Neural crest cell (in vitro differentiated cells): ENCODE results near the gene RALGDS. TPM values are rescaled to one million over a fixed set of nuclear protein-coding genes. Genes with fewer than 3 reads are reported as not detected.

Experiments
- DNase-seq: peaks from one replicate; pipeline ENCODE4 v3.0.0; 2021; ENCODE audit warnings: low read depth, mixed read lengths, low spot score
- H3K27ac Mint-ChIP-seq: one replicate; pipeline ENCODE4 v1.8.0; 2021; ENCODE audit warnings: mild to moderate bottlenecking, mixed read lengths; ENCODE audit not compliant: unreplicated experiment
- H3K27me3 Mint-ChIP-seq: 2 replicates; pipeline ENCODE4 v1.8.0; 2021; ENCODE audit warnings: low read depth, mild to moderate bottlenecking, mixed read lengths
- H3K36me3 Mint-ChIP-seq: 2 replicates; pipeline ENCODE4 v1.8.0; 2021; ENCODE audit warnings: low read depth, mild to moderate bottlenecking, mixed read lengths
- H3K4me1 Mint-ChIP-seq: 2 replicates; pipeline ENCODE4 v1.8.0; 2021; ENCODE audit warnings: mixed read lengths
- H3K4me3 Mint-ChIP-seq: one replicate; pipeline ENCODE4 v1.8.0; 2021; ENCODE audit warnings: mild to moderate bottlenecking, mixed read lengths
- H3K9me3 Mint-ChIP-seq: 2 replicates; pipeline ENCODE4 v1.8.0; 2021; ENCODE audit warnings: mixed read lengths
- total RNA-seq: library from RNA; stranded (reverse); gene quantifications from 2 replicates; pipeline ENCODE4 v1.2.1, GENCODE V29; 2021
- TF ChIP-seq, protein P1 (sequence below): fragments of 200-600 bp; sonication (generic); conservative IDR thresholded peaks from 2 replicates; pipeline ENCODE4 v1.5.0; 2021; ENCODE audit warnings: antibody characterized with exemption, mild to moderate bottlenecking

RALGDS gene
- total RNA-seq, 1 donor from 2014 or later = 73.8 TPM

DNA sequence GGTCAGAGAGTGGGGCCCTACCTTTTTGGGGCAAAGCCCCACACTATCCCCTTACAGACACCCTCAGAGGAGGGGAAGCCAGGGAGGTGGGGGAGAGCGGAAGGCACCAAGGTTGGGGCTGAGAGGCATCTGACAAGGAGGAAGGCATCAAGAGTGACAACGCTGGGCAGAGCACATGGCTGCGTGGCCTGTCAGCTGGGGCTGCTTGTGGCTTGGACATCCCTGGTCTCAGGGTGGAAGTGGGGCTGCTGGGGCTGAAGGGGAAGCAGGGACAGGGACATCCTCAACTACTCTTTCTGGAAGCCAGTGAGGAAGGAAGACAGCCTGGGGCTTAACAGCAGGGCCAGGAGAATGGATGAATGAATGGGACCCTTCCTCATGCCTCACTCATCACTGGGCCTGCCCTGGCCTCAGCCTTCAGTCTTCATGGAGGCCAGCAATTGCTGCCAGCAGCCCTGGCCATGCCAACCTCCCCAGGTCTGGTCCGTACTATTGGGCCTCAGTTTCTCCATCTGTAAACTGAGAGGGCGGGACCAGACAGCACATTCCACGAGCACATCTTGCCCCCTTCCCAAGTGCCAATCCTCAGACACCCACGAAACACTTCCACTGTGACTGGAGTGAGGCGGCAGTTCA lies 993 bp upstream of the RALGDS start:
- Mint-ChIP-seq H3K4me1 (peaks cover 68% of the 10 kb centered on the region), H3K27ac (no peak overlapping the region), H3K27me3 (no peaks in the 10 kb centered on the region), H3K9me3 (no peaks in the 10 kb centered on the region), H3K4me3 (peak overlapping the region; percentile 79), H3K36me3 (no peaks in the 10 kb centered on the region)
- no peak for DNase-seq
- TF ChIP-seq, protein P1, sequence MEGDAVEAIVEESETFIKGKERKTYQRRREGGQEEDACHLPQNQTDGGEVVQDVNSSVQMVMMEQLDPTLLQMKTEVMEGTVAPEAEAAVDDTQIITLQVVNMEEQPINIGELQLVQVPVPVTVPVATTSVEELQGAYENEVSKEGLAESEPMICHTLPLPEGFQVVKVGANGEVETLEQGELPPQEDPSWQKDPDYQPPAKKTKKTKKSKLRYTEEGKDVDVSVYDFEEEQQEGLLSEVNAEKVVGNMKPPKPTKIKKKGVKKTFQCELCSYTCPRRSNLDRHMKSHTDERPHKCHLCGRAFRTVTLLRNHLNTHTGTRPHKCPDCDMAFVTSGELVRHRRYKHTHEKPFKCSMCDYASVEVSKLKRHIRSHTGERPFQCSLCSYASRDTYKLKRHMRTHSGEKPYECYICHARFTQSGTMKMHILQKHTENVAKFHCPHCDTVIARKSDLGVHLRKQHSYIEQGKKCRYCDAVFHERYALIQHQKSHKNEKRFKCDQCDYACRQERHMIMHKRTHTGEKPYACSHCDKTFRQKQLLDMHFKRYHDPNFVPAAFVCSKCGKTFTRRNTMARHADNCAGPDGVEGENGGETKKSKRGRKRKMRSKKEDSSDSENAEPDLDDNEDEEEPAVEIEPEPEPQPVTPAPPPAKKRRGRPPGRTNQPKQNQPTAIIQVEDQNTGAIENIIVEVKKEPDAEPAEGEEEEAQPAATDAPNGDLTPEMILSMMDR = no peak

DNA sequence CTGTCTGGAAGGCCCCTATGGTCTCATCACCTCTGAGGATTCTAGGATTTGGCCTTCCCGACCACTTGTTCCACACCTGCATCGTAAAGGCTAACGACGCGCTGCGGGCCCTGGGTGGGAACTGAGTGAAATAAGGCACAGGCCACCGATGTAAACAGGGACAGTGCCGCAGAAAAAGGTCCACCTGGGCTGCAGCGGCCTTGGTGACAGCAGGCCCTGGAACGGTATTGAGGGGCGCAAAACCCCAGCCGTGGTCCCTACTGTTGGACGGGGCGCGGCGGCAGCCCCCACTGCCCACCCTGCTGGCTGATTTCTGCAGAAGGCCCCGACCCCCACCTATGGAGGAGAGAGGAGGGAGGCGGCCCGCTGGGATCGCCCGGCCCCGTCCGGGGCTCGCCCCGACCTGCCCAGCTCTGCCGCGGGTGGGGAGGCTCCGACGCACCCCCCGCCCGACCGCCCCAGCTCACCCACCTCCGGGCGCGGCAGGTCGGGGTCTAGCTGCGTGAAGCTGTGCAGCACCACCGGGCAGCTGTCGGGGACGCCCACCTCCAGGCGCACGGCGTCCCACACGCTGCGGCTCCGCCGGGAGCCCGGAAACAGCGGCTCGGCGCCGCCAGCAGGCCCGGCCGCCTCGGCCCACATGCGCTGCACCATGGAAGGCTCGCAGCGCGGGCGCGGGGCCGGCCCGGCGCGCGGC lies 391 bp downstream of the RALGDS start:
- Mint-ChIP-seq H3K27ac (no peak overlapping the region), H3K4me3 (peak overlapping the region; percentile 85)
- no peak for DNase-seq

DNA sequence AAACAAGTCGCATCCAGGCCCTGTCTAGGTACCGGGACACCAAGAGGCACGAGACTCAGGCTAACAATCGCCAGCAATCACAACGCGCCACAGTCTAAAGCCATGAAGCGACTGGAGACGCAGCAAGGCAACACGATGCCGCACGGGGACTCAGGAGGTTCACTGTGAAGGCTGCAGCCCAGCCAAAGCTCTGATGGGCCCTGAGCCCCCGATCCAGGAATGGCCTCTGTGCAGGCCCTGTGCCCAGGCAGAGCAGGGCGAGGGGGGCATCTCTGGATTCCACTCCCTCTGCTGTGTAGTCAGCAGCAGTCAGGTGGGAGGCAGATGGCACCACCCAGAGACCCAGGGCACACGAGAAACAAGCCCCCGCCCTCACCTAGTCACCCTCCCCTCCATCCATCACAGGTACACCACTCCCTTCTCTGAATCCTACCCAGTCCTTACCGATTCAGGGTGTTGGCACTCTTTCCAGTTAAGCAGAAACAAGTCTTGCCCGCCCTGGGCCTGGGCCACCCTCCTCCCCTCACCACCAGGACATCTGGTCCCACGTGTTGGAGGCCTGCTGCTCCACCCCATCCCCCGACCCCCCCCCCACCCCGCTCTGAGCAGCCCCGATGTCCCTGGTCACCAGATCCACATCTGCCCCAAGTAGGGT lies 1.1 kb downstream of the RALGDS start:
- H3K4me3 Mint-ChIP-seq = peak overlapping the region; percentile 84
- DNase-seq = no peak
- no peaks in the 10 kb centered on the region for H3K27me3 Mint-ChIP-seq
- H3K27ac Mint-ChIP-seq = peak overlapping the region; percentile 87
- TF ChIP-seq, protein P1 = no peak
- H3K9me3 Mint-ChIP-seq = no peaks in the 10 kb centered on the region
- H3K4me1 Mint-ChIP-seq = peaks cover 59% of the 10 kb centered on the region
- H3K36me3 Mint-ChIP-seq = no peaks in the 10 kb centered on the region

More for the DNA sequence above, 391 bp downstream of the RALGDS start:
- H3K27me3 Mint-ChIP-seq = no peaks in the 10 kb centered on the region
- H3K4me1 Mint-ChIP-seq = peaks cover 61% of the 10 kb centered on the region
- no peaks in the 10 kb centered on the region for H3K9me3 Mint-ChIP-seq
- TF ChIP-seq, protein P1 = no peak
- no peaks in the 10 kb centered on the region for H3K36me3 Mint-ChIP-seq

DNA sequence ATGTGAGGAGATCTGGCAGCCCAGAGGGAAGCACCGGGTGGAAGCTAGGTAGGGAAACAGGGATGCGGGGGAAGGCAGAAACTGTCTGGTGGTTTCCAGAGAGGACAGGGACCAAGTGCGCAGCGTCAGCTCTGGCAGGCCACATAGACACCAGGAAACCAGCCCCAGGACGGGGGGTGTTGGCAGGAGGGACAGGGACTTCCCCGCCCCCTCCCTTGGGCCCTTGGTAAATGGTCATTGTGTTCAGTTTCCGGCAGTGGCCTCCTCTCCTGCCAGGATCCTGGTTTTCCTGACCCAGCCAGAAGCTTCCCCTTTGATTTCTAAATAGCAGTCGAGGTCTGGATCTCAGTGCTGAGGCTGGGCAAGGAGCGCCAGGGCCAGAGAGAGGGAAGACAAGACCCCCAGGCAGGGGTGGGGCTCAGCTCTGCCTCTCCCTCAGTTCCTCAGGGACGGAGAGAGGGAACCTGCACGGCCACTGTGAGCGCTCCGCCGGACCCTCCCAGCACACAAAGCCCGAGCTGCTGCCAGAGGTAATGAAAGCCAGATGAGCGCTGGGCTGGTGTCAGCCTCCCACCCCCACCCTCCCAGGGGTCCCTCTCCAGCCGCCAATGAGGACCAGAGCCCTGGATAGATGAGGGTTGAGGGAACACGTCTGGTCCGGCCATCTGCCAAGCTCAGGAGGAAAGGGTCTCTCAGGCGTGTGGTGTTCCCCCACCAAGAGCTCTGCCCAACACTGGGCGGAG lies 1.8 kb downstream of the RALGDS start:
- Mint-ChIP-seq H3K4me1 (peaks cover 54% of the 10 kb centered on the region), H3K27ac (peak overlapping the region; percentile 87), H3K9me3 (no peaks in the 10 kb centered on the region), H3K27me3 (no peaks in the 10 kb centered on the region), H3K4me3 (peak overlapping the region; percentile 84), H3K36me3 (no peaks in the 10 kb centered on the region)
- TF ChIP-seq, protein P1 = no peak
- DNase-seq = no peak

DNA sequence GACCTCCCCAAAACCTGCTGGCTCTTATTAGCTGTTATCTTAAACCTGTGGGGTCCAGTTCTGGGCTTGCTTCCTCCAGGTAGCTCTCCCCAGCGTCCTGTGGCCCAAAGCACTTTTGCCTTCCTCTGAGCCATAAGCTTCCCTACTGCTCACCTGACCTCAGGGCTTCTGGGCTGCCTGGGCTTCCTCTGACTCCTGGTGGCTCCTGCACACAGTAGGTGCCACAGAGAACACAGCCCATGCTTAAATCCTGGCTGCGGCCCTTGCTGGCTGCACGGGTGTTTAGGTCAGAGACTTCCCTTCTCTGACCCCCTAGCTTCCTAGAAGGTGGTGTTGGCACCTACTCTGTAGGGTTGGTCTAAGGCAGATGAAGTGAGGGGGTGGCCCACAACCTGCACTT lies 2.5 kb downstream of the RALGDS start:
- DNase-seq = no peak
- no peak overlapping the region for H3K27ac Mint-ChIP-seq
- H3K27me3 Mint-ChIP-seq = no peaks in the 10 kb centered on the region
- no peaks in the 10 kb centered on the region for H3K36me3 Mint-ChIP-seq
- TF ChIP-seq, protein P1 = no peak
- H3K9me3 Mint-ChIP-seq = no peaks in the 10 kb centered on the region
- H3K4me1 Mint-ChIP-seq = peaks cover 54% of the 10 kb centered on the region
- peak overlapping the region; percentile 84 for H3K4me3 Mint-ChIP-seq
